Measurements from ENCODE around the gene ATAD3A. TPM values are rescaled to one million over a fixed set of nuclear protein-coding genes. Genes with fewer than 3 reads are reported as not detected.

The ATAD3A gene
- total and polyA plus RNA-seq, 2 of the 4 experiments (the other 2 are of a cell fraction), result 27.2 to 34.0 TPM

- Histone ChIP-seq H3K36me3 (ENCODE audit: control insufficient read depth, insufficient read depth, low read length) (peaks cover 47% of the 10 kb centered on the region), H4K5ac (ENCODE audit: low read depth, low read length) (no peak overlapping the region), H3K14ac (replicated peaks; ENCODE audit: low read depth, low read length) (no peak overlapping the region), H4K91ac (ENCODE audit: insufficient read depth, low read depth, low read length) (no peak overlapping the region), H3K23ac (ENCODE audit: low read depth, low read length) (no peak overlapping the region), H2BK20ac (ENCODE audit: low read depth, low read length) (no peak overlapping the region), H2BK5ac (ENCODE audit: low read depth, low read length, poor library complexity, severe bottlenecking) (no peak overlapping the region), H3K4me1 (ENCODE audit: control insufficient read depth, insufficient read depth, low read length) (no peaks in the 10 kb centered on the region), H3K56ac (ENCODE audit: extremely low read depth, insufficient read depth, low read length) (no peak overlapping the region), H3K4me2 (ENCODE audit: low read depth, low read length) (no peak overlapping the region), H3K4me3 (ENCODE audit: insufficient read depth, low read depth, low read length) (no peak overlapping the region), H2AK9ac (replicated peaks; ENCODE audit: low read depth, low read length, poor library complexity) (no peak overlapping the region), H3K4ac (ENCODE audit: low read depth, low read length) (no peak overlapping the region), H3K9me1 (ENCODE audit: insufficient read depth, low read length) (0 out of 2 replicates have a peak, but pooled peaks cover 6% of the 10 kb centered on the region), H3K27ac (ENCODE audit: insufficient read depth, low read length) (no peak overlapping the region), H4K8ac (ENCODE audit: low read depth in 2 of 2, low read length in 2 of 2) (no peak overlapping the region), H4K20me1 (ENCODE audit: insufficient read depth, low read length) (no peaks in the 10 kb centered on the region), H3K27me3 (ENCODE audit: control insufficient read depth, insufficient read depth, low read length) (no peaks in the 10 kb centered on the region), H3K9me3 (ENCODE audit: control insufficient read depth, insufficient read depth, low read length) (no peaks in the 10 kb centered on the region), H2AFZ (replicated peaks; ENCODE audit: low read length, poor library complexity) (no peak overlapping the region), H3K9ac (ENCODE audit: low read depth, low read length) (no peak overlapping the region), H2BK15ac (ENCODE audit: low read depth, low read length) (no peak overlapping the region), H2BK120ac (ENCODE audit: low read depth, low read length) (no peak overlapping the region), H3K18ac (ENCODE audit: low read depth, low read length) (no peak overlapping the region), H2AK5ac (ENCODE audit: low read depth, low read length) (no peak overlapping the region), H3K79me1 (ENCODE audit: low read depth in 1 of 2, low read length in 2 of 2) (peaks cover 4 to 17% of the 10 kb centered on the region in 2 experiments)
- TF ChIP-seq RAD21 (IDR thresholded peaks at IDR 0.05; ENCODE audit: low read length) (no peak), CEBPB (IDR thresholded peaks at IDR 0.05; ENCODE audit: low read depth, low read length) (no peak), FOS (IDR thresholded peaks at IDR 0.05; ENCODE audit: low read depth, low read length) (no peak), USF2 (IDR thresholded peaks at IDR 0.05; ENCODE audit: low read depth, low read length) (no peak), CHD1 (IDR thresholded peaks at IDR 0.05; ENCODE audit: low read depth, low read length) (no peak), MAFK (IDR thresholded peaks at IDR 0.05; ENCODE audit: low read depth, low read length) (no peak), SMC3 (IDR thresholded peaks at IDR 0.05; ENCODE audit: low read depth, low read length) (no peak), RCOR1 (IDR thresholded peaks at IDR 0.05; ENCODE audit: insufficient replicate concordance, low read length) (no peak), ELK1 (IDR thresholded peaks at IDR 0.05; ENCODE audit: borderline replicate concordance, low read depth, low read length) (no peak), MAZ (IDR thresholded peaks at IDR 0.05; ENCODE audit: borderline replicate concordance, low read depth, low read length) (no peak), POLR2A (IDR thresholded peaks at IDR 0.05; ENCODE audit: low read depth, low read length) (no peak), MXI1 (IDR thresholded peaks at IDR 0.05; ENCODE audit: borderline replicate concordance, low read depth, low read length) (no peak), CTCF (conservative IDR thresholded peaks at IDR 0.05; ENCODE audit: low read depth, low read length) (no peak), BHLHE40 (IDR thresholded peaks at IDR 0.05; ENCODE audit: low read depth, low read length) (no peak), RFX5 (IDR thresholded peaks at IDR 0.05; ENCODE audit: low read depth, low read length) (no peak), NFE2L2 (IDR thresholded peaks at IDR 0.05; ENCODE audit: low read depth, low read length) (no peak)
- ChIA-PET CTCF (no interaction called here), POLR2A (ENCODE audit: unreplicated experiment) (no interaction called here)
- DNase-seq, result no peak
- in situ Hi-C loops (cut with MboI; ENCODE audit: low sequenced_read_pairs), result no loop called here
- WGBS, 2 experiments (ENCODE audit: extremely low coverage in 2 of 2, insufficient read length in 1 of 2), result 100% methylated on average over 1 of the region's 14 CpGs; no CpG with 5 or more reads in 1 of the 2 experiments
- no peak for ATAC-seq (ENCODE audit: low read depth)
- BruUV-seq (replicated peaks), result no TSS peak
- dilution Hi-C loops (cut with HindIII; ENCODE audit: low sequenced_read_pairs, unreplicated experiment), result no loop called here
- intact Hi-C loops (cut with micrococcal nuclease), result no loop called here
Observed at GRCh38 chr1:1482856-1483255, 29.1 kb upstream of the ATAD3A start.

Measured in IMR-90 (cell line).